SK-N-SH (cell line): ENCODE data around the gene EFCAB3. TPM values are rescaled to one million over a fixed set of nuclear protein-coding genes. Genes with fewer than 3 reads are reported as not detected.
"Not testable (repeated sequence)": the region's sequence is repeated elsewhere in the genome, so short reads cannot be mapped to it uniquely, and the experiment has no call there.

Source experiments
- CTCF ChIA-PET: fragments of 300-600, 350-600 bp; formaldehyde crosslinking; extraction: SDS; loops from one replicate; lab custom pipeline; 2021; lab: Yijun Ruan, JAX
- POLR2A ChIA-PET: fragments of 350-600 bp; sonication (Branson Sonifier 250); formaldehyde crosslinking; extraction: SDS; loops from one replicate; lab custom pipeline; 2020; ENCODE audit warnings: antibody characterized with exemption, inconsistent platforms; lab: Yijun Ruan, JAX
- DNase-seq: peaks from one replicate; pipeline ENCODE4 v3.0.0; 2012
- H2AFZ ChIP-seq: fragments of 200-600 bp; sonication (generic); 2 replicates; pipeline ENCODE4 v1.8.1; 2016; ENCODE audit warnings: antibody characterized with exemption, mild to moderate bottlenecking, low read depth
- H3F3A ChIP-seq: fragments of 200-600 bp; sonication (generic); replicated peaks from 2 replicates; pipeline ENCODE3; 2016; ENCODE audit warnings: antibody characterized with exemption, mild to moderate bottlenecking; ENCODE audit not compliant: insufficient read depth
- H3K27ac ChIP-seq, 2 experiments: fragments of 200-500 bp in 1 of 2; fragments of 200-600 bp in 1 of 2; sonication (Bioruptor generic) in 1 of 2; sonication (generic), shearing (Covaris generic) in 1 of 2; 2 replicates each; pipeline versions ENCODE4 v1.5.1 to v1.6.1; 2014 to 2016; ENCODE audit warnings: low read depth in 2 of 2, inconsistent platforms in 1 of 2, low read length in 1 of 2, mild to moderate bottlenecking in 1 of 2, mixed read lengths in 1 of 2
- H3K27me3 ChIP-seq: fragments of 200-600 bp; sonication (generic), shearing (Covaris generic); 2 replicates; pipeline ENCODE4 v1.6.1; 2016; ENCODE audit warnings: mixed run types; ENCODE audit not compliant: insufficient read depth
- H3K36me3 ChIP-seq, 2 experiments: fragments of 200-500 bp in 1 of 2; fragments of 200-600 bp in 1 of 2; sonication (Bioruptor generic) in 1 of 2; sonication (generic) in 1 of 2; replicated peaks in 1 of 2; 2 replicates each; pipeline versions ENCODE3 to v1.5.1; 2014 to 2016; ENCODE audit warnings: low read length in 1 of 2, mild to moderate bottlenecking in 1 of 2; ENCODE audit not compliant: insufficient read depth in 2 of 2, control insufficient read depth in 1 of 2
- H3K4me1 ChIP-seq, 2 experiments: fragments of 200-500 bp in 1 of 2; fragments of 200-600 bp in 1 of 2; sonication (Bioruptor generic) in 1 of 2; sonication (generic), shearing (Covaris generic) in 1 of 2; 2 replicates each; pipeline versions ENCODE4 v1.5.1 to v1.6.1; 2014 to 2016; ENCODE audit warnings: low read depth in 1 of 2, low read length in 1 of 2, mixed run types in 1 of 2; ENCODE audit not compliant: insufficient read depth in 2 of 2, control insufficient read depth in 1 of 2
- H3K4me2 ChIP-seq: fragments of 200-600 bp; sonication (generic), shearing (Covaris generic); 2 replicates; pipeline ENCODE4 v1.6.1; 2017; ENCODE audit warnings: mixed run types
- H3K4me3 ChIP-seq, 2 experiments: fragments of 200-500 bp in 1 of 2; fragments of 200-600 bp in 1 of 2; sonication (Bioruptor generic) in 1 of 2; sonication (generic), shearing (Covaris generic) in 1 of 2; 2 replicates each; pipeline versions ENCODE4 v1.5.1 to v1.8.1; 2014 to 2016; ENCODE audit warnings: low read depth in 2 of 2, inconsistent platforms in 1 of 2, low read length in 1 of 2, mild to moderate bottlenecking in 1 of 2, mixed read lengths in 1 of 2, moderate library complexity in 1 of 2
- H3K79me2 ChIP-seq: fragments of 200-600 bp; sonication (generic); 2 replicates; pipeline ENCODE4 v1.8.1; 2017; ENCODE audit warnings: mild to moderate bottlenecking; ENCODE audit not compliant: insufficient read depth
- H3K9ac ChIP-seq: fragments of 200-600 bp; sonication (generic); 2 replicates; pipeline ENCODE4 v1.6.1; 2017; ENCODE audit warnings: mixed run types
- H3K9me2 ChIP-seq: fragments of 200-600 bp; sonication (generic); 2 replicates; pipeline ENCODE4 v1.6.1; 2017; ENCODE audit warnings: mixed run types
- H3K9me3 ChIP-seq: fragments of 200-600 bp; sonication (generic); 2 replicates; pipeline ENCODE4 v1.6.1; 2017; ENCODE audit warnings: mixed run types, mild to moderate bottlenecking, moderate library complexity
- H4K20me1 ChIP-seq: fragments of 200-600 bp; sonication (generic); 2 replicates; pipeline ENCODE4 v1.6.1; 2017; ENCODE audit warnings: mild to moderate bottlenecking, mixed run types; ENCODE audit not compliant: insufficient read depth
- CHD2 ChIP-seq: fragments of 150-350 bp; IDR thresholded peaks from 2 replicates; pipeline ENCODE4 v1.6.1; 2018; ENCODE audit warnings: low read length; ENCODE audit not compliant: partially characterized antibody
- CTCF ChIP-seq: fragments of 200-600 bp; sonication (generic); IDR thresholded peaks from 2 replicates; pipeline ENCODE4 v1.6.1; 2017; ENCODE audit warnings: antibody characterized with exemption, mild to moderate bottlenecking, moderate library complexity
- ELF1 ChIP-seq: IDR thresholded peaks from 2 replicates; pipeline ENCODE4 v1.4.0; 2012
- FOXJ3 ChIP-seq: sonication (generic); formaldehyde crosslinking; IDR thresholded peaks from 2 replicates; pipeline ENCODE4 v1.5.1; 2020; ENCODE audit warnings: mild to moderate bottlenecking, missing genetic modification reagents
- GABPA ChIP-seq: IDR thresholded peaks from 2 replicates; pipeline ENCODE4 v1.4.0; 2012; ENCODE audit warnings: low read depth, mild to moderate bottlenecking
- MAX ChIP-seq: IDR thresholded peaks from 2 replicates; pipeline ENCODE4 v1.4.0; 2012; ENCODE audit warnings: low read depth
- MXI1 ChIP-seq: IDR thresholded peaks from 2 replicates; pipeline ENCODE4 v1.6.1; 2012; ENCODE audit warnings: mild to moderate bottlenecking, low read depth, low read length, improper control_type of control experiment
- NRF1 ChIP-seq: IDR thresholded peaks from 2 replicates; pipeline ENCODE4 v1.6.1; 2012; ENCODE audit warnings: low read depth, mild to moderate bottlenecking, low read length
- POLR2AphosphoS5 ChIP-seq: IDR thresholded peaks from 2 replicates; pipeline ENCODE4 v1.6.1; 2012; ENCODE audit warnings: low read depth, low read length
- RAD21 ChIP-seq: IDR thresholded peaks from 2 replicates; pipeline ENCODE4 v1.6.1; 2012; ENCODE audit warnings: mild to moderate bottlenecking, low read length
- RCOR1 ChIP-seq: fragments of 150-350 bp; IDR thresholded peaks from 2 replicates; pipeline ENCODE4 v1.6.1; 2017; ENCODE audit warnings: antibody characterized with exemption, low read length
- REST ChIP-seq: IDR thresholded peaks from 2 replicates; pipeline ENCODE4 v1.6.1; 2012; ENCODE audit warnings: mild to moderate bottlenecking, low read depth, low read length, moderate library complexity
- RFX5 ChIP-seq: IDR thresholded peaks from 2 replicates; pipeline ENCODE4 v1.6.1; 2012; ENCODE audit warnings: mild to moderate bottlenecking, improper control_type of control experiment, low read length
- SIN3A ChIP-seq: IDR thresholded peaks from 2 replicates; pipeline ENCODE4 v1.6.1; 2012; ENCODE audit warnings: low read depth, mild to moderate bottlenecking, low read length, moderate library complexity, borderline replicate concordance
- SMC3 ChIP-seq: IDR thresholded peaks from 2 replicates; pipeline ENCODE4 v1.6.1; 2012; ENCODE audit warnings: low read depth, low read length, improper control_type of control experiment
- TAF1 ChIP-seq: IDR thresholded peaks from 2 replicates; pipeline ENCODE4 v1.6.1; 2012; ENCODE audit warnings: low read depth, mild to moderate bottlenecking, low read length, moderate library complexity, borderline replicate concordance
- TCF12 ChIP-seq: IDR thresholded peaks from 2 replicates; pipeline ENCODE4 v1.4.0; 2012
- YY1 ChIP-seq: IDR thresholded peaks from 2 replicates; pipeline ENCODE4 v1.4.0; 2012; ENCODE audit warnings: low read depth, mild to moderate bottlenecking
- ZBTB33 ChIP-seq: IDR thresholded peaks from 2 replicates; pipeline ENCODE4 v1.4.0; 2012; ENCODE audit warnings: low read depth, borderline replicate concordance
- WGBS: methylation state at CpG from one replicate; pipeline ENCODE4 v1.1.6; 2017; ENCODE audit warnings: low lambda C conversion rate; 5-methylcytosine and 5-hydroxymethylcytosine counted together
- polyA plus RNA-seq, 3 experiments: library from polyadenylated mRNA; depleted of rRNA; stranded (reverse); fragments of >200 nt; gene quantifications; 2 replicates each; pipeline ENCODE4 v1.2.3, GENCODE V29; 2012

The EFCAB3 gene
- polyA plus RNA-seq, 1 of the 3 experiments (the other 2 are of a cell fraction): not detected

- POLR2A ChIA-PET, H3K9ac ChIP-seq, H3K9me3 ChIP-seq, H3K9me2 ChIP-seq, H3K36me3 ChIP-seq, H3F3A ChIP-seq, H3K4me1 ChIP-seq, H3K27me3 ChIP-seq, H2AFZ ChIP-seq, H4K20me1 ChIP-seq, H3K79me2 ChIP-seq, DNase-seq, H3K4me3 ChIP-seq, H3K27ac ChIP-seq, H3K4me2 ChIP-seq, CTCF ChIA-PET: not testable (repeated sequence)
- 21% methylated on average over 1 of the region's 1 CpG for WGBS
Measured at GRCh38 chr17:62413090-62413489, 32.7 kb downstream of the EFCAB3 start.

GRCh38 chr17:62423647-62424461, 43.5 kb downstream of the EFCAB3 start, which contains the start of gene METTL2A:
Gene METTL2A (plus strand): TSS chr17:62423897. CDS start chr17:62423903, 6 bp downstream.
- H2AFZ ChIP-seq: peak within 1 kb of the TSS; percentile 93
- peak within 1 kb of the TSS; percentile 91 for H3K4me2 ChIP-seq
- WGBS: under 1% methylated on average over 52 of the region's 58 CpGs
- H4K20me1 ChIP-seq, POLR2A ChIA-PET, H3K9me2 ChIP-seq, H3K27me3 ChIP-seq, H3K9me3 ChIP-seq, H3F3A ChIP-seq, H3K4me1 ChIP-seq: not testable (repeated sequence)
- CTCF ChIA-PET: interaction anchor here (0.8 kb wide), 1 partner anchor 18 kb away, joined by 3 read pairs; no protein-coding TSS in a partner anchor
- H3K36me3 ChIP-seq: peaks cover 14 to 21% of the 10 kb centered on the region in 2 experiments
- H3K79me2 ChIP-seq: peaks cover 45% of the 10 kb centered on the region
- H3K9ac ChIP-seq: peak within 1 kb of the TSS; percentile 70
- DNase-seq: peak; percentile 82
- TF ChIP-seq TCF12 (peak; percentile 43; the same call in 1 of the 2 replicates), ELF1 (0 out of 2 replicates have a peak, but pooled peaks have one; percentile 63), YY1 (peak; percentile 97), SIN3A (peak; percentile 94), FOXJ3 (CRISPR knock-in tag) (peak; percentile 34; the same call in 1 of the 2 replicates), RAD21 (0 out of 2 replicates have a peak, but pooled peaks have one; percentile 12), MAX (peak; percentile 95), TAF1 (peak; percentile 97), ZBTB33 (0 out of 2 replicates have a peak, but pooled peaks have one; percentile 59), CHD2 (peak; percentile 82), RFX5 (peak; percentile 39; the same call in 1 of the 2 replicates), GABPA (peak; percentile 98), SMC3 (peak; percentile 15; the same call in 1 of the 2 replicates), CTCF (peak; percentile 43), RCOR1 (peak; percentile 9; the same call in 1 of the 2 replicates), POLR2AphosphoS5 (peak; percentile 86; the same call in 1 of the 2 replicates), NRF1 (0 out of 2 replicates have a peak, but pooled peaks have one; percentile 8), REST (peak; percentile 66; the same call in 1 of the 2 replicates), MXI1 (peak; percentile 93)
- H3K27ac ChIP-seq: peak within 1 kb of the TSS; percentile 40 to 76
- H3K4me3 ChIP-seq: peak within 1 kb of the TSS; percentile 81
